AG09309 (cell line): ENCODE measurements around the gene CPA5.

Source experiments
- DNase-seq: peaks from one replicate; pipeline ENCODE4 v3.0.0-alpha.2; 2010; ENCODE audit warnings: low read depth
- H3K4me3 ChIP-seq: 2 replicates; pipeline ENCODE4 v1.5.1; 2011; ENCODE audit warnings: mild to moderate bottlenecking, low read depth, low read length, moderate library complexity; ENCODE audit not compliant: control insufficient read depth
- CTCF ChIP-seq: IDR thresholded peaks from 2 replicates; pipeline ENCODE4 v1.5.1; 2011; ENCODE audit warnings: mild to moderate bottlenecking, low read depth, low read length, inconsistent platforms; ENCODE audit not compliant: insufficient read depth, control insufficient read depth; ENCODE audit errors: missing control alignments

Gene CPA5

GRCh38 chr7:130329681-130330080 is 14.9 kb upstream of the CPA5 start:
- DNase-seq: no peak
- no peak overlapping the region for H3K4me3 ChIP-seq

GRCh38 chr7:130332259-130333053 is 12.2 kb upstream of the CPA5 start:
- no peak for DNase-seq
- no peak overlapping the region for H3K4me3 ChIP-seq
- TF ChIP-seq CTCF: no peak

More at GRCh38 chr7:130329681-130330080, 14.9 kb upstream of the CPA5 start:
- no peak for TF ChIP-seq CTCF

GRCh38 chr7:130333832-130334231 is 10.8 kb upstream of the CPA5 start:
- H3K4me3 ChIP-seq: no peak overlapping the region
- DNase-seq: no peak
- no peak for TF ChIP-seq CTCF

- DNase-seq: no peak
- no peak for TF ChIP-seq CTCF
- H3K4me3 ChIP-seq: no peak overlapping the region
Measured at GRCh38 chr7:130334274-130334673, 10.3 kb upstream of the CPA5 start.

- H3K4me3 ChIP-seq: no peak overlapping the region
- DNase-seq: no peak
- no peak for TF ChIP-seq CTCF
Measured at GRCh38 chr7:130337410-130337971, 7.1 kb upstream of the CPA5 start.

GRCh38 chr7:130338233-130338632 is 6.4 kb upstream of the CPA5 start:
- H3K4me3 ChIP-seq: no peak overlapping the region
- no peak for TF ChIP-seq CTCF
- DNase-seq: no peak
